ENCODE results near the gene GRM8. TPM values are rescaled to one million over a fixed set of nuclear protein-coding genes. Genes with fewer than 3 reads are reported as not detected.

GRM8 gene
- total RNA-seq, 1 experiment from 2014 or later: 1.8 TPM

GRCh38 chr7:127041689-127042452 is 210.9 kb downstream of the GRM8 start:
- H2BK5ac ChIP-seq (ENCODE audit: insufficient read length, low read length): no peak overlapping the region

More at GRCh38 chr7:127041689-127042452, 210.9 kb downstream of the GRM8 start:
- Histone ChIP-seq H3K14ac (ENCODE audit: insufficient read depth, low read length) (no peak overlapping the region), H3K27me3 (ENCODE audit: insufficient read depth, low read length) (no peaks in the 10 kb centered on the region), H3T11ph (ENCODE audit: low read length) (no peak overlapping the region), H3K9ac (ENCODE audit: extremely low read depth, insufficient read length, low read length) (no peak overlapping the region), H2BK12ac (ENCODE audit: insufficient read length, low read depth, low read length) (no peak overlapping the region), H2AFZ (ENCODE audit: low read length) (no peak overlapping the region), H2AK5ac (ENCODE audit: insufficient read length, low read length) (no peak overlapping the region), H3K4me1 (ENCODE audit: insufficient read depth, low read length) (no peaks in the 10 kb centered on the region), H3K27ac (ENCODE audit: insufficient read length, low read depth, low read length) (no peak overlapping the region), H3K9me3 (ENCODE audit: control insufficient read depth, low read depth, low read length) (no peaks in the 10 kb centered on the region), H3K4me2 (ENCODE audit: insufficient read depth, insufficient read length, low read length) (no peak overlapping the region), H3K18ac (ENCODE audit: insufficient read length, low read depth, low read length) (no peak overlapping the region), H3K79me2 (ENCODE audit: insufficient read depth, low read length) (no peaks in the 10 kb centered on the region), H3K79me1 (ENCODE audit: insufficient read depth, low read depth, low read length, poor library complexity, severe bottlenecking) (no peaks in the 10 kb centered on the region), H4K8ac (replicated peaks; ENCODE audit: insufficient read length, low read depth, low read length) (no peak overlapping the region), H2BK120ac (ENCODE audit: low read depth, low read length, poor library complexity, severe bottlenecking) (no peak overlapping the region), H4K5ac (ENCODE audit: insufficient read length, low read depth, low read length) (no peak overlapping the region), H4K20me1 (ENCODE audit: control insufficient read depth, insufficient read depth, insufficient read length) (no peaks in the 10 kb centered on the region), H2BK15ac (ENCODE audit: low read depth, low read length) (no peak overlapping the region), H3K56ac (ENCODE audit: insufficient read length, low read depth, low read length) (no peak overlapping the region), H3K4ac (ENCODE audit: low read depth, low read length) (no peak overlapping the region), H3K23me2 (ENCODE audit: insufficient read length, low read depth, low read length, poor library complexity, severe bottlenecking) (no peaks in the 10 kb centered on the region), H3K23ac (ENCODE audit: insufficient read length, low read depth, low read length) (no peak overlapping the region), H4K91ac (ENCODE audit: insufficient read length, low read depth, low read length) (no peak overlapping the region), H2BK20ac (ENCODE audit: low read depth, low read length, poor library complexity, severe bottlenecking) (no peak overlapping the region)
- DNase-seq: no peak
- 100% methylated on average over 2 of the region's 7 CpGs for WGBS (ENCODE audit: extremely low coverage, insufficient read length, low lambda C conversion rate)
- TF ChIP-seq CTCF (conservative IDR thresholded peaks at IDR 0.05): no peak
- Mint-ChIP-seq H3K27me3 (ENCODE audit: low read depth) (peaks cover 2% of the 10 kb centered on the region; the same call in 1 of the 2 replicates), H3K4me1 (peaks cover 5 to 10% of the 10 kb centered on the region in 2 experiments), H3K4me3 (no peak overlapping the region), H3K36me3 (ENCODE audit: insufficient read depth in 1 of 3, low read depth in 3 of 3) (no peaks in the 10 kb centered on the region; a peak in 1 of 7 replicates), H3K9me3 (peaks cover 0 to 2% of the 10 kb centered on the region in 2 experiments; a peak in 2 of 5 replicates), H3K27ac (no peak overlapping the region)

All from H9 (cell line).